Inferior parietal cortex (tissue), 1 donor: ENCODE results near the gene MOGAT1.
A peak's percentile ranks its signal among the peaks of the same experiment; 100 is the strongest.
"Not testable (repeated sequence)": the region's sequence is repeated elsewhere in the genome, so short reads cannot be mapped to it uniquely, and the experiment has no call there.

ENCODE experiments used
- DNase-seq: peaks from one replicate; pipeline ENCODE4 v3.0.0-alpha.2; 2016; ENCODE audit errors: extremely low spot score

Gene MOGAT1

DNA sequence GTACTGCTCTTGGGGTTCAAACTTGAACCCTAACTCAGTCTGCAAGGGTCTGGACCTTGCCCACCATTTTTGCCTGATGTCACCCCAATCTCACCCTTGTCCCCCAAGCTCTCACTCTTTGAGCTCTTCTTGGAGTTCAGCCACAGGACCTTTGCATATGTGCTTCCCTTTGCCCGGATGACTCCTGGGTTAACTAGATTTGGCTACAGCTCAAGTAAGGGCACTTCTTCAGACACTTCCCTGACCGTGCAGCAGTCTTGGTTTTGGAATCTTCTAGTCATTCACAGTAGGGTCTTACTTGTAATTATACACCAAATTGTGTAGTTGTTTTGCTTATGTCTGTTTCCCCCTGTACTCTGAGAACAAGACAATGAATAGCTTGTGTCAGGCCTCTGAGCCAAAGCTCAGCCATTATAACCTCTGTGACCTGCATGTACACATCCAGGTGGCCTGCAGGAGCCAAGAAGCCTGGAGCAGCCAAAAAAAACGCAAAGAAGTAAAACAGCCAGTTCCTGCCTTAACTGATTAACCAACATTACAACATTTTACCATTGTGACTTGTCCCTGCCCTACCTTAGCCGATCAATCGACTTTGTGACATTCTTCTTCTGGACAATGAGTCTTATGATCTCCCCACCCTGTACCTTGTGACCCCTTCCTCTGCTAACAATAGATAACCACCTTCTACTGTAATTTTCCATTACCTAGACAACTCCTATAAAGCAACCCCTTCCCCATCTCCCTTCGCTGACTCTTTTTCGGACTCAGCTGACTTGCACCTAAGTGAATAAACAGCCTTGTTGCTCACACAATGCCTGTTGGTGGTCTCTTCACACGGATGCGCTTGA is 1.0 kb upstream of the MOGAT1 start:
- no peak for DNase-seq

DNA sequence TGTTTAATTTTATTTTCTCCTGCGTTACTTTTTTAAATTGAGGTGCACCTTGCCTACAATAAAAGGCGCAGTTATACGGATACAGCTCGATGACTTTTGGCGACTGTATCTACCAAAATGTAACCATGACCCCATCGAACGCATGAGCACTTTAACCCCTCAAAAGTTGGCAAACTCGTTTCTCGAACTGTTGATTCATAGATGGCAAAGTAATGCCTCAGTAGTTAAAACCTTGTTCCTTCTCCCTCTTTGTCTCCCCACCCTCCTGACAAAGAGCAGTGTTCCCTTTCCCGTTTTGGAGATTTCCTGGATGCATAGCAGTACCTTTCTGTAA is 577 bp downstream of the MOGAT1 start:
- no peak for DNase-seq

DNA sequence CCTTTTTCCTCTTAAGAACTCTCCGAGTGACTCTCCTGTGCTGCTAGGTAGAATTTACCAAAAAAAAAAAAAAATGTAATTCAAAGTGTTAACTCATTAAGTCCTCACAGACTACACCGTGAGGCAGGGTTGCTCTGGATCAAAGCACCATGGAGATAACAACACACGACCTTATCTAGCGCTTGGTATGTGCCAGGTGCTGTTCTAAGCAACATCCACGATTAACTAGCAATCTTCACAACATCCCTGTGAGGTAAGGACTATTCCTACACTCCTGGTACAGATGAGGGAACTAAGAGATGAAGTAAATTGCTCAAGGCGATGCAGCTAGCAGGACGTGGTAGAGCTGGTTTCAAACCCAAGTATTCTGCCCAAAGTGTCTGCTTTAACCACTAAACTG is 1.8 kb downstream of the MOGAT1 start:
- DNase-seq: no peak

DNA sequence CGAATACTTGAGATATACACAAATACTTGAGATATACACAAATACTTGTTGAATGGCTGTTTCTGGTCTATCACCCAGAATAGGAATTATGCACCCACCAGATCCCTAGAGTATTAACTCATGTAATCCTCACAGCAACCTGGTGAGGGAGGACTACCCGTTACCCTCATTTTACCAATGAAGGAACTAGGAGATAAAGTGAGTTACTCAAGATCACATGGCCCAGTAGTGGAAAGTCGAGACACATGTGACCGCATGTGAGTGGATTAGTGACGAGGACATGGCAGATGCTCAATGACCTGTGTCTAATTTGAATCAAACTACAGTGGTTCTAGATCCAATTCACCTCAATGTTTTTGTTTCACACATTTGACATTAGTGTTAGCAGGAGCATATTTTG is 2.4 kb downstream of the MOGAT1 start:
- no peak for DNase-seq

DNA sequence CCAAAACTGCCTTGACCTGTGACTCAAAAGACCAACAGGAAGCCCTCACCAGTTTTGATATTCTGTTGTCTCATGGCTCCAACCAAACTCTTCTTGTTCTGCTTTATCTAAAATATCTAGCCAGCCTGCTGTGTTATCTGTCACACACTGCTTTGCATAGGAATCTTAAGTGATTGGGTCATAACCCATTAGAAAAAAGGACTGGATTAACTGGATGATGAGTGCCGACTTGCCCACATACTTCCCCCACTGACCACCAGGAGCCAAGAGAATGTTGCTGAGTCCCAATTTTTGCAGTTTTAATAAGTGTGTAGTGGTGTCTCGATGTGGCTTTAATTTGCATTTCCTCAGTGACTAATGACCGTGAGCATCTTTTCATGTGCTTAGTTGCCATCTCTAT is 6.5 kb downstream of the MOGAT1 start:
- DNase-seq: no peak

DNA sequence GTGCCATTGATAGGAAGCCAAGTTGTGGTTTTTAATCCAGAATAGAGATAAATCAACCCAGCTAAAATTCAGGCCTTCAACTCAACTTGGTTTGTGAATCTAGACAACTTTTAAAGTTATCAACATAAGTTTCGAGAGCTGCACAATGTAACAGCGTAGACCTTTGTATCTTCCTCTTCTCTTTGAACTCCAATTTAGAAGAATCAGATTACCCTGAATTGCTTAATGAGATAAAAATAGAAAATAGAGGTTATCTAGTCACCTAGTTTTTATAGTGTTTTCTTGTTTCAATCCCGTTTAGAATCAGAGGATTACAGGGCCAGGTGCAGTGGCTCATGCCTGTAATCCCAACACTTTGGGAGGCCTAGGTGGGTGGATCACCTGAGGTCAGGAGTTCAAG is 12.3 kb downstream of the MOGAT1 start:
- no peak for DNase-seq

DNA sequence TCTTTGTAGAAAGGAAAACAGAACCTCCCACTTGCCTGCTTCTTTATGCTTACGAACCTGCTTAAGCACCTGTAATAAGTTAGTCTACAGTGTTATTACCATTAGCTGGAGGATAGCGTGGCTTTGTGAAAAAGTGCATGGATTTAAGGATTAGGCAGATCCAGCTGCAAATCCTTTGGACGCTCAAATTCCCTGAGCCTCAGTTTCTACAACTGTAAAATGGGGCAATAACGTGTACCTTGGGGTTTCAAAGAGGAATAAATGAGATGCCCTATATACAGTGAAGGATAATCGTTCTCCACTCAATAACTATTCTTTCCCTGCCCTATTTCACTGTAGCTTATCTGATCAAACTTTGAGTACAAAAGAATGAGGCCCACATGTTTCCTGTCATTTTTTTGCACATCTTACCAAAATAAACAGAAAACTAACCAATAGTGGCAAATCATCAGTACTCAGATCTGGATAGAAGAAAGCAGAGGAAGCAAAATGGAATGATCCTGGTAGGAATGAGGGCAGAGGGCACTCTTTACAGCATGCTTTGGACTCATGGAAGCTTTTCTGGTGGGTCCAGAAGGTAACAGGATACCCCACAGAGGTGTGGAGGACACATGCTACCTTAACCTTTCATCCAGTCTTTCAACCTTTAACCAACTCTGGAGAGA is 14.8 kb downstream of the MOGAT1 start:
- DNase-seq: no peak

DNA sequence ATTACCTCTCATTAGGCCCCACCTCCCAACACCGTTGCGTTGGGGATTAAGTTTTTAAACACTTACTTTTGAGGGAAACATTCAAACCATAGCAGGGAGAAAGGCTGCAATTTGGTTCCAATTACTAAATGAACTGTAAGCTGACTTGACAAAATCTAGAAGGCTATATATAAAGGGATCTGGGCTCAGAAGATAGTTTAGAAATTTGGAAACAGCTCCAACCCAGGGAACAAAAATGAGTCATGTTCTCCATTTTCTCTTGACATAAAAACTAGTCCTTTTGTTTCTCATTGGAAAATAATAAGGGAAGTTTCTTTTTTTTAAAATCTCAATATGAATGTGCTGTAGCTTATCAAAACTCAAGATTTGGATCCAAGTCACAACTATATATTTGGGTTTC is 17.5 kb downstream of the MOGAT1 start:
- DNase-seq: peak; percentile 38

DNA sequence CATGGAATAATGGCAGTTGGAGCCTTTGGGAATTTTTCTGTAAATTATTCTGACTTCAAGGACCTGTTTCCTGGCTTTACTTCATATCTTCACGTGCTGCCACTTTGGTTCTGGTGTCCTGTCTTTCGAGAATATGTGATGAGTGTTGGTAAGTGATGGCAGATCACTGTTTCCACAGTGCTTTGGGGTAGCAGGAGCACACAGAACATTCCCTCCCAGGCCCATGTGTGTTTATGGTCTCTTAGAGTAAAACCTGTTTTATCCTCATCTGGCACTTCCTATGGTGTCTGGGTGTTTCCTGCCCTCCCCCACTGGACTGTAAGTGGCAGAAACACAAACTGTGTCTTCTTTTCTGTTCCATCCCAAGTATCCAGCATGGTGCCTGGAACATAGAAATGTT is 17.9 kb downstream of the MOGAT1 start:
- DNase-seq: no peak

DNA sequence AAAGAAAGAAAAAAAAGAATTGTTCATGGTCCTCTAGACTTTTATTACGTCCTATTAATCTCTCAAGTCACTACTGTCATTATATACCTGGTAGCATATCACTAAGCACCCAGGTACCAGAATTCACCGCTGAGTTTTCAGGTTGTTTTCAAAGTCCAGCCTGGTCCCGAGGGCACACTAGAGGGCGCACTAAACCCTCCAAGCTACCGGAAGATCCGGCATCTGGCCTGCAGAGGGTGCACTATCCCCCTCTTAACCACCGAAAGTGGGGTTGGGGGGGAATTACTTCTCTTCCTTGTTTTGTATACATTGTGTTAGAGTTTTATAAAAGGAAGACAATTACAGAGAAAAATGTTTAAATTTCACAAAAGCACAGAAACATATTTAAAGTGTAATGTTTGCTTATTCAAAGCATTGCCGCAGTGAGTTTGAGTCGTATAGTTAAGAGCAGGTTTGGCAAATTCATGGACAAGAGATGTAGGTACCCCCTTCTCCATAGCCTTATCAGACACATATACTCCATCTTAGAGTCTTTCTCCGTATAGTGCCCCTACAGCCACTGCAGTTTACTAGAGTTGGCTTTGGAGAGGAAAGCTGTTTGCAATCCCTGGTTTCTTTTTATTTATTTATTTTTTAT is 19.2 kb downstream of the MOGAT1 start:
- DNase-seq: peak; percentile 83

DNA sequence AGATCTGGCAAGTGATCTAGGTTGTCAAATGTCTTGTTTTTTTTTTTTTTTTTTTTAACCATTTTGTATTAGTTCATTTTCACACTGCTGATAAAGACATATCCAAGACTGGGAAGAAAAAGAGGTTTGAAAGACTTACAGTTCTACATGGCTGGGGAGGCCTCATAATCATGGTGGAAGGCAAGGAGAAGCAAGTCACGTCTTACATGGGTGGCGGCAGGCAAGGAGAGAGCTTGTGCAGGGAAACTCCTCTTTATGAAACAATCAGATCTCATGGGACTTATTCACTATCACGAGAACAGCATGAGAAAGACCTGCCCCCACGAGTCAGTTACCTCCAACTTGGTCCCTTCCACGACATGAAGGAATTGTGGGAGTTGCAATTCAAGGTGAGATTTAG is 22.0 kb downstream of the MOGAT1 start:
- not testable (repeated sequence) for DNase-seq

DNA sequence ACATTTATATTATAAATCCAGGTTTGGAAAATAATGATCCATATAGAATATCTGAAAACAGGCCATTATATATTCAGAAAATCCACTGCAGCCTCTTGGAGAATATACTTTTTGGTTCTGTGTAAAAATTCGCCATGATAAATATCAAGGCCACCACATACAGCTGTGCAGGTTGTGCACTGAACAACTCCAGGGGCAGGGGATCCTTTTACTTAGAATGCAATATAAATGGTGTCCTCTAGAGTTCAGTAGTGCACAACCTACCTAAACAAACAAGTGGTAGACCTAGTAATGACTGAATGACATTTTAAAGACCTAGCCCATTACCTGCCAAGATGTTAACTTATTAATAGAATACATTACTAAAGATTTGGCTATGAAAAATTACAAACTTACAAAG is 22.4 kb downstream of the MOGAT1 start:
- no peak for DNase-seq

DNA sequence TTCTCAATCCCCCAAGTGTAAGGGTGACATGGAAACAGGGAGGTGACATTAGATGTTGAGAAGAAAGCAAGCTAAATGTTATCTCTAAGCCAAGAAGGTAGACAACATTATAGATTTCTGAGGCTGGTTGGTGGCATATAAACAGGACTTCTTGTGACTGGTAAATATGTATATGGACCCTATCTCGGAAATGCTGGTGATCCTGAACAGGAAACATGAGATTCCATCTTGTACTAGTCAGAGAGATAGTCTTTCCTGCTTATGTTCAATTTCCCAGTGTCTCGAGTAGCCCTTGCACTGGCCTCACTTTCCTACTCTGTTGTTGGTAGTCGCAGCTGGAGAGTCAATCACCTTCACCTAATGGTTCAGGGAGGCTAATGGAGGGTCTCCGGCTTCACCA is 26.8 kb downstream of the MOGAT1 start:
- no peak for DNase-seq

DNA sequence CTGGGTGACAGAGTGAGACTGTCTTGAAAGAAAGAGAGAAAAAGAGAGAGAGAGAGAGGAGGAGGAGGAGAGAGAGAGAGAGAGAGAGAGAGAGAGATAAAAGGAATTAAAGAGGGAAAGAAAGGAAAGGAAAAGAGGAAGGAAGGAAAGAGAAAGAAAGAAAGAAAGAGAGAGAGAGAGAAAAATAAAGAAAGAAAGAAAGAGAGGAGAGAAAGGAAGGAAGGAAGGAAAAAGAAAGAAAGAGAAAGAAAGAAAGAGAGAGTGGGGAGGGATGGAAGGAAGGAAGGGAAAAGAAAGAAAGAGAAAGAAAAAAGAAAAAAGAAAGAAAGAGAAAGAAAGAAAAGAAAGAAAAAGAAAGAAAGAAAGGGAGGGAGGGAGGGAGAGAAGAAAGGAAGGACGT is 29.8 kb downstream of the MOGAT1 start:
- DNase-seq: no peak

DNA sequence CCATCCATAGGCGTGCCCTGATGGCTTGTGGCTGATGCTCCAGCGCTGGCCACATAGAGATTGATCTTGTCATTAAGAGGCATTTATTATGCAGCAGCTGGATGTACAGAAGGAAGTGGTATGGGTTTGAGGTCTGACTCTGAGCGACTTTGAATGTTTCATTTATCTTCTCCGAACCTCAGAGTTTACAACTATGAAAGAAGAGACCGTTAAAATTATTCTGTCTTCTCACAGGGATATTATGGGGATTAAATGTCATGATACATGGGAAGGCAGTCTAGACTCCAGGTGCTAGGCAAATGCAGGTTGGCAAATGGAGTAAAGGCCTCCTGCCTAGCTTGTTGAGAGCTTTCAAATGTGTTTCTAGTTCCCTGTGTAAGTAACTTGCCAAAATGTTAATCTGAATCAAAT is 30.3 kb downstream of the MOGAT1 start:
- DNase-seq: no peak

DNA sequence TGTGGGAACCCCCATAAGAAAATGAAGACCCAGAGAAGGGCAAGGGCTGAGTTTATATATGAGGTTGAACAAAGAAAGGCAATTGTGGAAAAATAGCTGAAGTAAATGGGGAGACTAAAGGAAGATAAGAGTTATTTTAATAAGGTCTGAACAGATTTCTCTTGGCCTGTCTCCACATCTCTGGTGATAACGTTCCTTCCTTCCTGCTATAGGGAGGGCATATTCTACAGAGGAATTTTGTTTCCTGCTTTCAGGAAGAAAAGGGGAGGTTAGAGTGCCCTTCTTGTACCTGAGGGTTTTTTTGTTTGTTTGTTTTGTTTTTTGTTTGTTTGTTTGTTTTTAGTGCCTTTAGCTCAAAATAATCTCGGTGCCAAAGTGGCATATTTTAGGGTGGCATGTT is 31.6 kb downstream of the MOGAT1 start:
- DNase-seq: no peak

DNA sequence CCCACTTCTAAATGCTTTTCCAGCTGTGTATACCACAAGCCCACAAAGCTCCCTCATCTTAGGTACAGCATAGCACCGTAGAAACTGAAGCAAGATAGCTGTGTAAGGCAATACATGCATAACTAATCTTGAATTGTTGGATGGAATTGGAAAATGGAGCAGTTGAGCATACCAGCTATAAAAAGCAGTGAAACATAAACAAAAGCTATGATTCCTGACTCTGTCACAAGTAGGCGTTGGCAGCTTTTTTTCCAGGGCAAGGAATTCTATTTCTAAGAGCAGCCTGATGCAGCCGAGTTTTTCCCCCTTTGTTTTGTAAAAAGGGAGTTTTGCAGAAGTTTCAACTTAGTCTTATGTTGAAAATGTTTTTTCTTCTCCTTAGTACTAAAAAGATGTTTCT is 32.4 kb downstream of the MOGAT1 start:
- DNase-seq: peak; percentile 47

DNA sequence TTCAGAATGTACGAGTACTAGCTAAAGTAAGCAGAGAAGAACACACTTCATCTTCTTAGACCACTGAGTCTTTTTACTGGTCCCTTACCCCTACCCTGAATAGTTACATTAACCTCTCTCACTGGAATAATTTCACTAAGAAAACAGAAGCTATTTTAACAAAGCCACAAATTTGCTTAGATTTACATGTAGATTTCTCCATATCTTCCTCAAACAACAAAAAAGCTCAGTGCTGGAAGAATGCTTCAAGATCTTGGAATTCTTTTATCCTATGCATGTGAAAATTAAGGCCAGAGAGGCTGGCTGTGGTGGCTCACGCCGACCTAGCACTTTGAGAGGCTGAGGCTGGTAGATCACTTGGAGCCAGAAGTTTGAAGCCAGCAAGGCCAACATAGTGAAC is 35.2 kb downstream of the MOGAT1 start:
- no peak for DNase-seq

DNA sequence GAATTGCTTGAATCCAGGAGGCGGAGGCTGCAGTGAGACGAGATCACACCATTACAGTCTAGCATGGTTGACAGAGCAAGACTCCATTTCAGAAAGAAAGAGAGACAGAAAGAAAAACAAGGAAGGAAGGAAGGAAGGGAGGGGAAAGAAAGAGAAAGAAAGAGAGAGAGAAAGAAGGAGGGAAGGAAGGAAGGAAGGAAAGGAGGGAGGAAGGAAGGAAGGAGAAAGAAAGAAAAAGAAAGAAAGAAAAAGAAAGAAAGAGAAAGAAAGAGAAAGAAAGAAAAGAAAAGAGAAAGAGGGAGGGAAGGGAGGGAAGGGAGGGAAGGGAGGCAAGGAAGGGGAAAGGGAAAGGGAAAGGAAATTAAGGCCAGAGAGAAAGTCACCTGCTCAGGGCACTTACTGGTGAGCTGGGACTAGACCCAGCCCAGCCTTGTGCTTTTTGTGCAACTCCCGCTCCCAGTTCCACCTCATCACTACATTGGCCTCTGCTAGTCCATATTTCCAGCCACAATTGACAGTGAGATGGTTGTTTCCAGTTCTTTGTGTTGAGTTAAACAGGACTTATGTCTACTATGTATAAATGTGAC is 35.7 kb downstream of the MOGAT1 start:
- no peak for DNase-seq

DNA sequence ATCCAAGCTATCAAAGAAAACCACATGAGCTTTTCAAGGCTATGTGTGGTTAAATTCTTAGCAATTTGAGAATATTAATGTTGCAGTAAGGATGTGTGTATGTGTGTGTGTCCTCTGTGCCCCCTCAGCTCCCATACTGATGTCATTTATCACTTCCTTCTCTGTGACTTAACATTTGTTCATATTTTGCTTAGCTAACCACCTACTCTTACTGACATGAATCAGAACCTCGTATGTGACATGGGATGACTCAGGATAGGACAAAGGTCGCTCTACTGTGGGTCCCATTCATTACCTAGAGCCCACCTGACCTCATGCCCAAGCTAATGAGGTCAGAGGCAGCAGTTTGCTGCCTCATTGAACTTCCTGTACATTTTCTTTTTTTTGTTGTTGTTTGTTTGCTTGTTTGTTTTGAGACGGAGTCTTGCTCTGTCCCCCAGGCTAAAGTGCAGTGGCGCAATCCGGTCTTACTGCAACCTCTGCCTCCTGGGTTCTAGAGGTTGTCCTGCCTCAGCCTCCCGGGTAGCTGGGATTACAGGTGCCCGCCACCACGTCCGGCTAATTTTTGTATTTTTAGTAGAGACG is 36.3 kb downstream of the MOGAT1 start:
- DNase-seq: no peak

DNA sequence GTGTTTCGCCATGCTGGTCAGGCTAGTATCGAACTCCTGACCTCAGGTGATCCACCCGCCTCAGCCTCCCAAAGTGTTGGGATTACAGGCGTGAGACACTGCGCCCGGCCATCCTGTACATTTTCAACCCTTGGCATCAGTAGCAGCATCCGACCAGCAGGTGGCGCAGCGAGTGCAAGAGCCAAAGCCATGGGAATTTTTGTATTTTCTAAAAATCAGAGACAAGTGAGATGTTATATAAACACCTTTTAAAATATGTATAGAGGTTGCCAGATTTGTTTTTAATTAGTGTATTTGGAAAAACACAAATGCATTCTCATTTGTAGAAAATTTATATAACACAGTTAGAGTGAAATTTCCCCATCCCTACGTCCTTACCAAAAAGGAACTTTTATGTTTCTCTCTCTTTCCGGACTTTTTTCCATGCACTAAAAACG is 36.8 kb downstream of the MOGAT1 start:
- peak; percentile 89 for DNase-seq

DNA sequence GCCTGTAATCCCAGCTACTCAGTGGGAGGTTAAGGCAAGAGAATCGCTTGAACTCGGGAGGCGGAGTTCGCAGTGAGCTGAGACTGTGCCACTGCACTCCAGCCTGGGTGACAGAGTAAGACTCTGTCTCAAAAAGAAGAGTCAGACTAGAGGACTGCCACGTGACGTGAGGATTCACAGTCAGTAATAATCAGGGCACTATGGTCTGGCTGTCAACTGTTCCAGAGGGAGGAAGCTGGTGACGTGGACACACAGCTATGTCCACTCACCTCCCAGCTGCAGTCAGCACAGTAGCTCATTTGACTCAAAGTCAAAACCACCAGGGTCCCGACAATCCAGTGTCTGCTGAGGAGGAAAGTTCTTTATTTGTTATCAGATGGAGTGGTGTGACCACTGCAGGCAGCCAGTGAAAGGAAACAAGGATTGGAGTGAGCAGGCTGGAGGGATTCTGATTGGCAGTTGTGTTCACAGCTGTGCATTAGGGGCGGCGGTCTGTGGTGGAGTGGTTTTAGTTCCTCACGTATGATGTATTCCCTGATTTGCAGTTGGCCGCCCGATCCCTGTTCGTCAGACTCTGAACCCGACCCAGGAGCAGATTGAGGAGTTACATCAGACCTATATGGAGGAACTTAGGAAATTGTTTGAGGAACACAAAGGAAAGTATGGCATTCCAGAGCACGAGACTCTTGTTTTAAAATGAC is 37.9 kb downstream of the MOGAT1 start:
- peak; percentile 70 for DNase-seq
